ENCODE results near the gene PTPRF.

- no peak for TF ChIP-seq CTCF (conservative IDR thresholded peaks at IDR 0.05 in 1 of 2, IDR thresholded peaks at IDR 0.05 in 1 of 2; ENCODE audit: extremely low read depth in 1 of 2, insufficient read depth in 1 of 2, low read depth in 1 of 2, low read length in 2 of 2)
- no peak for TF ChIP-seq EZH2 (IDR thresholded peaks at IDR 0.05; ENCODE audit: borderline replicate concordance, low read length)
Measured at GRCh38 chr1:43484367-43484766, 46.3 kb upstream of the PTPRF start.

Data from mammary epithelial cell (primary cell).